ENCODE results near the gene RER1.

RER1 gene

DNA sequence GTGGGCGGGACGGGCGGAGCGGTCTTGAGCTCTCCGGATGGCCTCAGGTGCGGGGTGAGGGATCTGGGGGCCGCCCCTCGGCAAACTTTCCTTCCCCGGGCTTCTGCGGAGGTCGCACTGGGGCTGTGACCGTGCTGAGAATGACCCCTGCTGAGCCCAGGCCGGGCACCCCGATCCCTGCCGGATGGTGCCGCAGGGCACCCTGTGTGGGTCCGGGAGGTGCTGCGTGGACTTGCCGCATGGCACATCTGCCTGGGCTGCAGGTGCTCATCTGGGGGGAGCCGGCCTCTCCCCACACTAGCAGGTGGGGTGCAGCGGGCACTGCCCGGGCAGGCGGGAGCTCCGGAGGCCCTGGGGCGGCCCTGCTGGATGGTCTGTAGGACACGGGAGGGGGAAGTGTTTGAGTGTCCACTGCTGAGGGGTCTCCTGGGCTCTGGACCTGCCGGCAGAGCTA, 52.5 kb downstream of the RER1 start:
- H3K4me1 Mint-ChIP-seq = peaks cover 17% of the 10 kb centered on the region
- ATAC-seq = no peak
- H3K27ac Mint-ChIP-seq = no peak overlapping the region
- no peaks in the 10 kb centered on the region for H3K36me3 Mint-ChIP-seq
- no peak for DNase-seq (ENCODE audit: low spot score in 2 of 2)
- H3K4me3 Mint-ChIP-seq = no peak overlapping the region
- no peaks in the 10 kb centered on the region for H3K9me3 Mint-ChIP-seq

GRCh38 chr1:2445162-2445822, 53.7 kb downstream of the RER1 start:
- no peaks in the 10 kb centered on the region for H3K36me3 Mint-ChIP-seq
- H3K27ac Mint-ChIP-seq = no peak overlapping the region
- H3K4me1 Mint-ChIP-seq = peaks cover 11% of the 10 kb centered on the region
- DNase-seq (ENCODE audit: low spot score in 2 of 2) = no peak
- H3K9me3 Mint-ChIP-seq = no peaks in the 10 kb centered on the region
- H3K4me3 Mint-ChIP-seq = no peak overlapping the region
- no peak for ATAC-seq

GRCh38 chr1:2445823-2446215, 54.2 kb downstream of the RER1 start:
- Mint-ChIP-seq H3K27ac (no peak overlapping the region), H3K4me1 (peaks cover 11% of the 10 kb centered on the region), H3K9me3 (no peaks in the 10 kb centered on the region), H3K36me3 (no peaks in the 10 kb centered on the region), H3K4me3 (no peak overlapping the region)
- DNase-seq (ENCODE audit: low spot score in 2 of 2) = no peak
- no peak for ATAC-seq

DNA sequence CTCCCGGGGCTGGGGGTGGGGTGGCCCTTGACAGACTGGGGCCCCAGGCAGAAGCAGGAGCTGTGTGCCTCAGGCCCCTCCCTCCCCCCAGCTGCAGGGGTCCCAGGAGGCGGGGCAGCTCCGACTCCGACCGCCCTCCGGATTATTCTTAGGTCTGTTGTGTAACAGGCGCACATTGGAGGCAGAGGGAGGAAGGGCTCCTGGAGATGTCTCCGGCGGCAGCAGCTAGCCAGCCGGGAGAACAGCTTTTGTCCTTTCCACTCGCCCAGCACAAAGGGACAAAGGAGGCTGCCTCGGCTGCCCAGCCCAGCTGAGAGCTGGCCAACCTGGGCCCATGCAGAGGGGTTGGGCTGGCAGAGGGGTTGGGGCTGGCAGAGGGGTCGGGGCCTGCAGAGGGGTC, 54.8 kb downstream of the RER1 start:
- Mint-ChIP-seq H3K4me3 (no peak overlapping the region), H3K36me3 (no peaks in the 10 kb centered on the region), H3K9me3 (no peaks in the 10 kb centered on the region), H3K4me1 (peaks cover 11% of the 10 kb centered on the region), H3K27ac (no peak overlapping the region)
- ATAC-seq = no peak
- no peak for DNase-seq (ENCODE audit: low spot score in 2 of 2)

- ATAC-seq (no peak), DNase-seq (ENCODE audit: low spot score in 2 of 2) (no peak)
- H3K4me1 Mint-ChIP-seq = peaks cover 11% of the 10 kb centered on the region
- no peaks in the 10 kb centered on the region for H3K9me3 Mint-ChIP-seq
- no peaks in the 10 kb centered on the region for H3K36me3 Mint-ChIP-seq
- H3K4me3 Mint-ChIP-seq = no peak overlapping the region
- no peak overlapping the region for H3K27ac Mint-ChIP-seq
Measured at GRCh38 chr1:2446861-2447260, 55.2 kb downstream of the RER1 start.

GRCh38 chr1:2447276-2448097, 55.8 kb downstream of the RER1 start:
- H3K4me1 Mint-ChIP-seq = peaks cover 11% of the 10 kb centered on the region
- H3K4me3 Mint-ChIP-seq = no peak overlapping the region
- H3K36me3 Mint-ChIP-seq = no peaks in the 10 kb centered on the region
- no peak overlapping the region for H3K27ac Mint-ChIP-seq
- H3K9me3 Mint-ChIP-seq = no peaks in the 10 kb centered on the region
- no peak for ATAC-seq
- no peak for DNase-seq (ENCODE audit: low spot score in 2 of 2)

DNA sequence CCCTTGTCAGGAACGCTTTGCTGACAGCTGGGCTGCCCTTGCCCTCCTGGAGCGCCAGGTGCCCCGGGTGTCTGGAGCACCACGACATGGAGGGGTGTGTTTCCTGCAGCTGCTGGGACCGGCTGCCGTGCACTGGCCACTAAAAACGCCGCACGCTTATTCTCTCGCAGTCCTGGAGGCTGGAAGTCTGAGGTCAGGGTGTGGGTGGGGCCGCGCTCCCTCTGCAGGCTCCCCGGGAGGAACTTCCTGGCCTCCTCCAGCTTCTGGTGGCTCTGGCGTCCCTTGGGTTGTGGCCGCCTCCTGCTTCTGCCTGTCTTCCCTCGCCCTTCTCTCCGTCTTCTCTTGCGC, 56.4 kb downstream of the RER1 start:
- Mint-ChIP-seq H3K4me1 (peaks cover 11% of the 10 kb centered on the region), H3K27ac (no peak overlapping the region)

GRCh38 chr1:2449636-2450454, 58.2 kb downstream of the RER1 start:
- no peak overlapping the region for H3K27ac Mint-ChIP-seq
- H3K9me3 Mint-ChIP-seq = no peaks in the 10 kb centered on the region
- ATAC-seq (no peak), DNase-seq (ENCODE audit: low spot score in 2 of 2) (no peak)
- no peak overlapping the region for H3K4me3 Mint-ChIP-seq
- H3K36me3 Mint-ChIP-seq = no peaks in the 10 kb centered on the region
- H3K4me1 Mint-ChIP-seq = peaks cover 11% of the 10 kb centered on the region

More for the DNA sequence above, 56.4 kb downstream of the RER1 start:
- no peak for DNase-seq (ENCODE audit: low spot score in 2 of 2)
- Mint-ChIP-seq H3K4me3 (no peak overlapping the region), H3K9me3 (no peaks in the 10 kb centered on the region), H3K36me3 (no peaks in the 10 kb centered on the region)
- no peak for ATAC-seq

GRCh38 chr1:2451741-2452140, 60.1 kb downstream of the RER1 start:
- Mint-ChIP-seq H3K9me3 (no peaks in the 10 kb centered on the region), H3K27ac (no peak overlapping the region), H3K4me1 (peaks cover 6% of the 10 kb centered on the region), H3K4me3 (no peak overlapping the region), H3K36me3 (no peaks in the 10 kb centered on the region)
- no peak for ATAC-seq
- no peak for DNase-seq (ENCODE audit: low spot score in 2 of 2)

- Mint-ChIP-seq H3K36me3 (no peaks in the 10 kb centered on the region), H3K9me3 (no peaks in the 10 kb centered on the region), H3K4me3 (no peak overlapping the region), H3K4me1 (peaks cover under 1% of the 10 kb centered on the region), H3K27ac (no peak overlapping the region)
- ATAC-seq (no peak), DNase-seq (ENCODE audit: low spot score in 2 of 2) (no peak)
Measured at GRCh38 chr1:2452201-2452931, 60.7 kb downstream of the RER1 start.

DNA sequence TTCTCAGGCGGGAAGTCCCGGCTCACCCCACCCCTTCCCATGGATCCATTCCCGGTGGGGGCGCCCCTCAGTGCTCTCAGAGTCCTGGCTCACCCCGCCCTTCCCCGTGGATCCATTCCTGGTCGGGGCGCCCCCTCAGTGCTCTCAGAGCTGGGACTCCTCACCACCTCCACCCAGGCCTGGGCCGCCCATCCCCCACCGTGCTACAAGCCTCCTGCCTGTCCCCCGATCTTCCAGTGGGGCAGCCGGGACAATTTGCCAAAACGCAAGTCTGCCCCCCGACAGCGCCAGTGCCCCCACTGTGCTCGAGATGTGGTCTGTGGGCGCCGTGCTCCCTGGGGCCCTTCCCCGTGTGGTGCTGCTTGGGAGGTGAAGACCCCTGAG, 61.3 kb downstream of the RER1 start:
- Mint-ChIP-seq H3K27ac (no peak overlapping the region), H3K4me1 (no peaks in the 10 kb centered on the region), H3K4me3 (no peak overlapping the region), H3K9me3 (no peaks in the 10 kb centered on the region), H3K36me3 (no peaks in the 10 kb centered on the region)
- ATAC-seq (no peak), DNase-seq (ENCODE audit: low spot score in 2 of 2) (no peak)

DNA sequence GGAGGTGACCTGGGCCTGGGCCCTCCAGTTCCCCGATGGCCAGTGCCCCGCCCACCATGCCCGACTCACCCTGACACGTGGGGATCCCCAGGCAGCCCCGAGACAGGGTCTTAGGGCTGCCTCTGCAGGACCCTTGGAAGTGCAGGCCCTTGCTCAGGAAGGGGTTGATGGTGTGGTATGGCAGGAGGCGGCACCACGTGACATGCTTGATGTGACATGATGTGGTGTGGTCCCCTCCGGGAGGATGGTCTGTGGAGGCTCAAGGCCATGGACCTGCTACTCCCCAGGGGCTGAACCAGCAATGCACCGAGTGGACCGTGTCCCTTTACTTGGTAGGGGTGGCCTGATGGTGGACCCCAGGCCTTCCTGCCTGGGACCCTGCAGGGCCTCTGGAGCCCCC, 62.6 kb downstream of the RER1 start:
- no peak overlapping the region for H3K27ac Mint-ChIP-seq
- H3K4me3 Mint-ChIP-seq = no peak overlapping the region
- ATAC-seq (no peak), DNase-seq (ENCODE audit: low spot score in 2 of 2) (no peak)
- no peaks in the 10 kb centered on the region for H3K9me3 Mint-ChIP-seq
- no peaks in the 10 kb centered on the region for H3K4me1 Mint-ChIP-seq
- no peaks in the 10 kb centered on the region for H3K36me3 Mint-ChIP-seq
